Measurements from ENCODE around the gene CYFIP2.

DNA sequence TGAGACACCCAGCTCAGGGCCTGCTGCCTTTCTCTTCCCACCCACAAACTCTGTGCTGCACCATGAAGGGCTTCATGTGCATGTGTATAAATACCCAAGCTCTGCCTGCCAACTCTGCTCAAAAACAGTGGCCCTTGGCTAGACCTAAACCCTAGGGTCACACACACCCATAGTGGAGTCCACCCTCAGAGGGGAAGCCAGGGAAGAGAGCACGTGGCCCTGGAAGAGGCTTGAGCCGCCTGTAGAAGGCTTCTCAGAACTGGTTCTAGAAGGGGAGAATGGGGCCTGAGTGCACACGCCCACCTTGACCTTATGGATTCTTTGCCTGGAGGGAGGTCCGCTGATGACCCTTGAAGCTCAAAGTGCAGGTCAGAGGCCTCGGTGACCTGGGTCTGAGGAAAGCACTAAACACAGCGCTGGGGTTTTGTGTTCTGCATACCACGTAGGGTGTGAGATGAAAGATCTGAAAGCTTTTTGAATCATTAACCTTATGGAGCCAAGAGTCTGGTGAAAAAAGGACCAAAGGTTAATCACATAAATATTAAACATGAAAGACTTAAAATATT, 60.6 kb downstream of the CYFIP2 start:
- TF ChIP-seq, protein P1, sequence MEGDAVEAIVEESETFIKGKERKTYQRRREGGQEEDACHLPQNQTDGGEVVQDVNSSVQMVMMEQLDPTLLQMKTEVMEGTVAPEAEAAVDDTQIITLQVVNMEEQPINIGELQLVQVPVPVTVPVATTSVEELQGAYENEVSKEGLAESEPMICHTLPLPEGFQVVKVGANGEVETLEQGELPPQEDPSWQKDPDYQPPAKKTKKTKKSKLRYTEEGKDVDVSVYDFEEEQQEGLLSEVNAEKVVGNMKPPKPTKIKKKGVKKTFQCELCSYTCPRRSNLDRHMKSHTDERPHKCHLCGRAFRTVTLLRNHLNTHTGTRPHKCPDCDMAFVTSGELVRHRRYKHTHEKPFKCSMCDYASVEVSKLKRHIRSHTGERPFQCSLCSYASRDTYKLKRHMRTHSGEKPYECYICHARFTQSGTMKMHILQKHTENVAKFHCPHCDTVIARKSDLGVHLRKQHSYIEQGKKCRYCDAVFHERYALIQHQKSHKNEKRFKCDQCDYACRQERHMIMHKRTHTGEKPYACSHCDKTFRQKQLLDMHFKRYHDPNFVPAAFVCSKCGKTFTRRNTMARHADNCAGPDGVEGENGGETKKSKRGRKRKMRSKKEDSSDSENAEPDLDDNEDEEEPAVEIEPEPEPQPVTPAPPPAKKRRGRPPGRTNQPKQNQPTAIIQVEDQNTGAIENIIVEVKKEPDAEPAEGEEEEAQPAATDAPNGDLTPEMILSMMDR (IDR thresholded peaks at IDR 0.05; ENCODE audit: insufficient read depth, low read depth, low read length): no peak
- TF ChIP-seq EZH2 (IDR thresholded peaks at IDR 0.05; ENCODE audit: insufficient read depth, low read length): no peak
